A549 treated with RU486 at 1 μM for 4 hours (cell line): ENCODE results near the gene CHRNB1. TPM values are rescaled to one million over a fixed set of nuclear protein-coding genes. Genes with fewer than 3 reads are reported as not detected.

ENCODE experiments used
- total RNA-seq: library from RNA; stranded (reverse); fragments of 200-300 nt; extraction: Qiagen RNA extraction; gene quantifications from 5 replicates; pipeline ENCODE4 v1.2.3, GENCODE V29; 2022; ENCODE audit warnings: low read depth

The CHRNB1 gene
- 5.7 to 8.0 TPM (median 7.2 TPM) in 5 replicates for total RNA-seq

GRCh38 chr17:7444682-7445618 lies at the start of gene CHRNB1:
TSS of gene CHRNB1 (plus strand) at chr17:7445061. CDS start at chr17:7445128, 67 bp downstream.

GRCh38 chr17:7403977-7404736 lies 40.7 kb upstream of the CHRNB1 start, which contains the start of gene TMEM256:
TSS of gene TMEM256 (minus strand) at chr17:7404097. CDS start at chr17:7404084, 13 bp downstream.

GRCh38 chr17:7407485-7408251 lies 37.2 kb upstream of the CHRNB1 start, which contains the start of gene NLGN2:
TSS of gene NLGN2 (plus strand) at chr17:7407845. CDS start at chr17:7408256, 411 bp downstream.

GRCh38 chr17:7419819-7420610 lies 24.8 kb upstream of the CHRNB1 start, which contains the start of gene SPEM1:
TSS of gene SPEM1 (plus strand) at chr17:7420324. CDS start at chr17:7420385, 61 bp downstream.

GRCh38 chr17:7425316-7425715 lies 19.5 kb upstream of the CHRNB1 start, which contains the start of gene SPEM2:
TSS of gene SPEM2 (plus strand) at chr17:7425616. CDS start at chr17:7425689, 73 bp downstream.

GRCh38 chr17:7428557-7428956 lies 16.3 kb upstream of the CHRNB1 start, which contains the start of gene SPEM3:
TSS of gene SPEM3 (plus strand) at chr17:7428857. CDS start at chr17:7428903, 46 bp downstream.

GRCh38 chr17:7439462-7440112 lies 5.3 kb upstream of the CHRNB1 start, which contains the start of gene FGF11:
TSS of gene FGF11 (plus strand) at chr17:7439512. CDS start at chr17:7439621, 109 bp downstream.

GRCh38 chr17:7479213-7480088 lies 34.6 kb downstream of the CHRNB1 start, which contains the start of gene ZBTB4:
TSS of gene ZBTB4 (minus strand) at chr17:7479631. CDS start at chr17:7466801, 12,830 bp downstream.

GRCh38 chr17:7481275-7481674 lies 36.4 kb downstream of the CHRNB1 start, which contains the start of gene SLC35G6:
TSS of gene SLC35G6 (plus strand) at chr17:7481446. CDS start at chr17:7481517, 71 bp downstream.

GRCh38 chr17:7484067-7484918 lies 39.4 kb downstream of the CHRNB1 start, which contains the start of gene POLR2A:
TSS of gene POLR2A (plus strand) at chr17:7484366.

Other genes with a start within 250 kb of the CHRNB1 start
- 7.2 to 10.7 TPM (median 8.9 TPM) in 5 replicates for gene DLG4, start 225.2 kb upstream of the CHRNB1 start, total RNA-seq
- gene ACADVL, start 225.1 kb upstream of the CHRNB1 start, total RNA-seq: 373 to 531 TPM (median 506 TPM) in 5 replicates
- 26.1 to 39.5 TPM (median 37.0 TPM) in 5 replicates for gene DVL2, start 210.5 kb upstream of the CHRNB1 start, total RNA-seq
- gene PHF23, start 205.6 kb upstream of the CHRNB1 start, total RNA-seq: 82.3 to 110 TPM (median 92.2 TPM) in 5 replicates
- gene GABARAP, start 202.6 kb upstream of the CHRNB1 start, total RNA-seq: 678 to 759 TPM (median 700 TPM) in 5 replicates
- 210 to 241 TPM (median 229 TPM) in 5 replicates for gene CTDNEP1, start 193.3 kb upstream of the CHRNB1 start, total RNA-seq
- 110 to 138 TPM (median 124 TPM) in 5 replicates for gene ELP5, start 192.8 kb upstream of the CHRNB1 start, total RNA-seq
- 0.57 to 1.5 TPM (median 0.71 TPM) in 5 replicates for gene CLDN7, start 182.6 kb upstream of the CHRNB1 start, total RNA-seq
- gene SLC2A4, start 163.3 kb upstream of the CHRNB1 start, total RNA-seq: 0.07 to 0.29 TPM (median 0.17 TPM) in 5 replicates
- gene YBX2, start 150.4 kb upstream of the CHRNB1 start, total RNA-seq: 0.32 to 0.80 TPM (median 0.41 TPM) in 5 replicates
- 1,703 to 1,867 TPM (median 1,727 TPM) in 5 replicates for gene EIF5A, start 137.4 kb upstream of the CHRNB1 start, total RNA-seq
- gene GPS2, start 129.7 kb upstream of the CHRNB1 start, total RNA-seq: 86.5 to 109 TPM (median 99.7 TPM) in 5 replicates
- gene NEURL4, start 115.7 kb upstream of the CHRNB1 start, total RNA-seq: 21.8 to 31.5 TPM (median 27.2 TPM) in 5 replicates
- 0.74 to 8.9 TPM (median 4.6 TPM) in 5 replicates for gene ACAP1, start 108.5 kb upstream of the CHRNB1 start, total RNA-seq
- 10.7 to 15.4 TPM (median 12.9 TPM) in 5 replicates for gene KCTD11, start 92.9 kb upstream of the CHRNB1 start, total RNA-seq
- not detected in 5 replicates for gene TMEM95, start 89.9 kb upstream of the CHRNB1 start, total RNA-seq
- gene TNK1, start 64.0 kb upstream of the CHRNB1 start, total RNA-seq: 1.5 to 2.1 TPM (median 1.9 TPM) in 5 replicates
- gene PLSCR3, start 50.5 kb upstream of the CHRNB1 start, total RNA-seq: 35.0 to 47.4 TPM (median 36.8 TPM) in 5 replicates
- gene TMEM256, start 41.0 kb upstream of the CHRNB1 start, total RNA-seq: 183 to 235 TPM (median 214 TPM) in 5 replicates
- gene NLGN2, start 37.2 kb upstream of the CHRNB1 start, total RNA-seq: 13.0 to 21.8 TPM (median 16.6 TPM) in 5 replicates
- not detected in 5 replicates for gene SPEM1, start 24.7 kb upstream of the CHRNB1 start, total RNA-seq
- 0.08 TPM in 1 of 5 replicates, not detected in the others for gene SPEM2, start 19.4 kb upstream of the CHRNB1 start, total RNA-seq
- not detected in 5 replicates for gene SPEM3, start 16.2 kb upstream of the CHRNB1 start, total RNA-seq
- 8.7 to 15.2 TPM (median 12.6 TPM) in 5 replicates for gene TMEM102, start 9.6 kb upstream of the CHRNB1 start, total RNA-seq
- gene FGF11, start 5.5 kb upstream of the CHRNB1 start, total RNA-seq: 0.74 to 1.4 TPM (median 1.2 TPM) in 5 replicates
- 17.8 to 24.3 TPM (median 22.7 TPM) in 5 replicates for gene ZBTB4, start 34.6 kb downstream of the CHRNB1 start, total RNA-seq
- gene SLC35G6, start 36.4 kb downstream of the CHRNB1 start, total RNA-seq: not detected in 5 replicates
- 62.1 to 84.5 TPM (median 77.7 TPM) in 5 replicates for gene POLR2A, start 39.3 kb downstream of the CHRNB1 start, total RNA-seq
- 8.8 to 13.0 TPM (median 10.7 TPM) in 5 replicates for gene TNFSF12, start 104.0 kb downstream of the CHRNB1 start, total RNA-seq
- 0.72 to 1.5 TPM (median 1.1 TPM) in 5 replicates for gene TNFSF13, start 113.7 kb downstream of the CHRNB1 start, total RNA-seq
- gene SENP3, start 116.9 kb downstream of the CHRNB1 start, total RNA-seq: 93.8 to 107 TPM (median 95.9 TPM) in 5 replicates
- gene CD68, start 134.6 kb downstream of the CHRNB1 start, total RNA-seq: 31.7 to 44.5 TPM (median 39.7 TPM) in 5 replicates
- gene MPDU1, start 138.8 kb downstream of the CHRNB1 start, total RNA-seq: 117 to 140 TPM (median 122 TPM) in 5 replicates
- 0.16 to 0.30 TPM (median 0.19 TPM) in 5 replicates for gene SOX15, start 145.0 kb downstream of the CHRNB1 start, total RNA-seq
- 52.7 to 63.1 TPM (median 62.0 TPM) in 5 replicates for gene FXR2, start 169.8 kb downstream of the CHRNB1 start, total RNA-seq
- 70.6 to 108 TPM (median 81.7 TPM) in 5 replicates for gene SAT2, start 182.8 kb downstream of the CHRNB1 start, total RNA-seq
- 0.47 to 0.70 TPM (median 0.64 TPM) in 5 replicates for gene SHBG, start 185.1 kb downstream of the CHRNB1 start, total RNA-seq
- gene ATP1B2, start 205.9 kb downstream of the CHRNB1 start, total RNA-seq: 0.13 to 0.42 TPM (median 0.27 TPM) in 5 replicates
- 46.4 to 54.0 TPM (median 52.3 TPM) in 5 replicates for gene TP53, start 242.4 kb downstream of the CHRNB1 start, total RNA-seq
- gene WRAP53, start 243.4 kb downstream of the CHRNB1 start, total RNA-seq: 33.8 to 47.6 TPM (median 43.3 TPM) in 5 replicates